Measurements from ENCODE around the gene BRD3. TPM values are rescaled to one million over a fixed set of nuclear protein-coding genes. Genes with fewer than 3 reads are reported as not detected.

The BRD3 gene
- total and polyA plus RNA-seq, 2 of the 8 experiments (the other 6 are each of a cell fraction or from before 2014, with no cell fraction given) = 31.0 to 82.7 TPM

- H3K9me3 ChIP-seq (ENCODE audit: insufficient read depth in 2 of 2, low read depth in 1 of 2, low read length in 1 of 2) = peaks cover 6 to 11% of the 10 kb centered on the region in 2 experiments; a peak in 3 of 4 replicates
- no peak overlapping the region for H3K27ac ChIP-seq (ENCODE audit: low read depth, low read length)
- H3K23me2 ChIP-seq (ENCODE audit: low read depth, low read length) = peaks cover 3% of the 10 kb centered on the region
- no peak overlapping the region for H2BK15ac ChIP-seq (ENCODE audit: low read length)
- H3K18ac ChIP-seq (ENCODE audit: extremely low read depth, low read length) = no peak overlapping the region
- DNase-seq (ENCODE audit: low read depth in 1 of 2, low spot score in 2 of 2) (no peak), FAIRE-seq (no peak)
- H4K8ac ChIP-seq (ENCODE audit: extremely low read depth, insufficient read depth, low read length) = no peak overlapping the region
- POLR2A ChIA-PET (ENCODE audit: partially characterized antibody) = no interaction called here
- 79% methylated on average over 12 of the region's 12 CpGs; no CpG with 5 or more reads in 1 of the 2 experiments for WGBS, 2 experiments (ENCODE audit: extremely low coverage in 1 of 2, insufficient coverage in 1 of 2, insufficient read length in 1 of 2, insufficient replicate concordance in 2 of 2, low coverage in 1 of 2, low lambda C conversion rate in 2 of 2, missing lambda C conversion rate in 1 of 2)
- no peak overlapping the region for H3K4me2 ChIP-seq (ENCODE audit: insufficient read depth in 1 of 2, low read depth in 2 of 2, low read length in 2 of 2)
- no peak overlapping the region for H3K9ac ChIP-seq (replicated peaks in 1 of 4; ENCODE audit: extremely low read depth in 1 of 4, low read depth in 3 of 4, low read length in 3 of 4)
- no peak overlapping the region for H2BK5ac ChIP-seq (ENCODE audit: low read depth, low read length)
- no peak overlapping the region for H4K91ac ChIP-seq (replicated peaks; ENCODE audit: insufficient read length, low read length)
- CTCF ChIA-PET (ENCODE audit: partially characterized antibody) = interaction anchor here (0.9 kb wide), 1 partner anchor 28 kb away, joined by 3 read pairs; no protein-coding TSS in a partner anchor
- H2BK12ac ChIP-seq (ENCODE audit: low read depth, low read length) = no peak overlapping the region
- peaks cover under 1 to 11% of the 10 kb centered on the region in 2 experiments; a peak in 3 of 4 replicates for H3K79me2 ChIP-seq (ENCODE audit: control insufficient read depth in 1 of 2, insufficient read depth in 2 of 2, low read length in 2 of 2)
- H3K4ac ChIP-seq (replicated peaks; ENCODE audit: insufficient read length, low read depth, low read length) = no peak overlapping the region
- no peak overlapping the region for H2AFZ ChIP-seq (ENCODE audit: low read length)
- H3K14ac ChIP-seq (ENCODE audit: insufficient read length) = no peak overlapping the region
- H3K36me3 ChIP-seq (ENCODE audit: control insufficient read depth in 2 of 4, insufficient read depth in 4 of 4, low read length in 3 of 4) = no peaks in the 10 kb centered on the region
- H3K4me3 ChIP-seq (ENCODE audit: extremely low read depth in 1 of 4, insufficient read depth in 2 of 4, low read depth in 3 of 4, low read length in 4 of 4) = no peak overlapping the region
- no peak overlapping the region for H3K23ac ChIP-seq (ENCODE audit: insufficient read length)
- no peaks in the 10 kb centered on the region for H3K4me1 ChIP-seq (replicated peaks in 1 of 4; ENCODE audit: control insufficient read depth in 3 of 4, insufficient read depth in 4 of 4, low read length in 3 of 4)
- H4K20me1 ChIP-seq (replicated peaks in 1 of 2; ENCODE audit: control insufficient read depth in 1 of 2, insufficient read depth in 2 of 2, low read length in 2 of 2) = peaks cover 0 to 4% of the 10 kb centered on the region in 2 experiments
- H3K79me1 ChIP-seq (ENCODE audit: low read depth, low read length) = no peaks in the 10 kb centered on the region
- peaks cover 0 to 13% (median 10%) of the 10 kb centered on the region in 4 experiments; a peak in 3 of 7 replicates for H3K27me3 ChIP-seq (replicated peaks in 1 of 4; ENCODE audit: control insufficient read depth in 3 of 4, extremely low read depth in 1 of 4, insufficient read depth in 3 of 4, low read length in 3 of 4)
- H4K5ac ChIP-seq (ENCODE audit: insufficient read length, low read depth, low read length) = no peak overlapping the region
- H2BK20ac ChIP-seq (ENCODE audit: low read length) = no peak overlapping the region
- H2BK120ac ChIP-seq (replicated peaks; ENCODE audit: low read depth, low read length) = no peak overlapping the region
- no peak overlapping the region for H2AK5ac ChIP-seq (ENCODE audit: low read depth, low read length)
- no peak overlapping the region for H3K56ac ChIP-seq (replicated peaks; ENCODE audit: insufficient read length, low read depth, low read length)
- TF ChIP-seq SP1 (IDR thresholded peaks at IDR 0.05; ENCODE audit: low read depth, low read length) = no peak
- TF ChIP-seq PHF8 (conservative IDR thresholded peaks at IDR 0.05; ENCODE audit: low read depth, low read length) = no peak
- TF ChIP-seq TAF7 (optimal IDR thresholded peaks at IDR 0.05; ENCODE audit: borderline replicate concordance, low read depth, low read length) = no peak
- TF ChIP-seq CTCF (IDR thresholded peaks at IDR 0.05; ENCODE audit: control extremely low read depth in 1 of 3, insufficient read depth in 1 of 3, low read depth in 1 of 3, low read length in 3 of 3) = no peak
- TF ChIP-seq KDM5A (IDR thresholded peaks at IDR 0.05; ENCODE audit: low read length) = no peak
- no peak for TF ChIP-seq SIN3A (conservative IDR thresholded peaks at IDR 0.05 in 1 of 2, IDR thresholded peaks at IDR 0.05 in 1 of 2; ENCODE audit: low read depth in 1 of 2, low read length in 2 of 2)
- no peak for TF ChIP-seq CBX5 (IDR thresholded peaks at IDR 0.05; ENCODE audit: low read depth, low read length)
- no peak for TF ChIP-seq HDAC2 (IDR thresholded peaks at IDR 0.05; ENCODE audit: borderline replicate concordance in 1 of 2, low read depth in 2 of 2, low read length in 2 of 2)
- TF ChIP-seq E2F6 (IDR thresholded peaks at IDR 0.05) = no peak
- TF ChIP-seq SIRT6 (IDR thresholded peaks at IDR 0.05; ENCODE audit: low read length) = no peak
These were observed 3.3 kb upstream of the BRD3 start for GRCh38 chr9:134071149-134071548.
